SK-N-SH (cell line): ENCODE data around the gene DNAH11.

ENCODE experiments used
- CHD2 ChIP-seq: fragments of 150-350 bp; IDR thresholded peaks from 2 replicates; pipeline ENCODE4 v1.6.1; 2018; ENCODE audit warnings: low read length; ENCODE audit not compliant: partially characterized antibody
- CTCF ChIP-seq: fragments of 200-600 bp; sonication (generic); IDR thresholded peaks from 2 replicates; pipeline ENCODE4 v1.6.1; 2017; ENCODE audit warnings: antibody characterized with exemption, mild to moderate bottlenecking, moderate library complexity
- ELF1 ChIP-seq: IDR thresholded peaks from 2 replicates; pipeline ENCODE4 v1.4.0; 2012
- EP300 ChIP-seq, 2 experiments: IDR thresholded peaks; 2 replicates each; pipeline versions ENCODE4 v1.4.0 to v1.6.1; 2012; ENCODE audit warnings: borderline replicate concordance in 1 of 2, low read depth in 1 of 2, low read length in 1 of 2
- GABPA ChIP-seq: IDR thresholded peaks from 2 replicates; pipeline ENCODE4 v1.4.0; 2012; ENCODE audit warnings: low read depth, mild to moderate bottlenecking
- JUND ChIP-seq: IDR thresholded peaks from 2 replicates; pipeline ENCODE4 v1.4.0; 2012
- MAX ChIP-seq: IDR thresholded peaks from 2 replicates; pipeline ENCODE4 v1.4.0; 2012; ENCODE audit warnings: low read depth
- RAD21 ChIP-seq: IDR thresholded peaks from 2 replicates; pipeline ENCODE4 v1.6.1; 2012; ENCODE audit warnings: mild to moderate bottlenecking, low read length
- RFX5 ChIP-seq: IDR thresholded peaks from 2 replicates; pipeline ENCODE4 v1.6.1; 2012; ENCODE audit warnings: mild to moderate bottlenecking, improper control_type of control experiment, low read length
- RXRA ChIP-seq: IDR thresholded peaks from 2 replicates; pipeline ENCODE4 v1.4.0; 2012; ENCODE audit warnings: low read depth, mild to moderate bottlenecking, borderline replicate concordance
- SIN3A ChIP-seq: IDR thresholded peaks from 2 replicates; pipeline ENCODE4 v1.6.1; 2012; ENCODE audit warnings: low read depth, mild to moderate bottlenecking, low read length, moderate library complexity, borderline replicate concordance
- SMC3 ChIP-seq: IDR thresholded peaks from 2 replicates; pipeline ENCODE4 v1.6.1; 2012; ENCODE audit warnings: low read depth, low read length, improper control_type of control experiment
- USF1 ChIP-seq: IDR thresholded peaks from 2 replicates; pipeline ENCODE4 v1.4.0; 2012; ENCODE audit warnings: low read depth, borderline replicate concordance

GRCh38 chr7:21887353-21887752 lies 344.5 kb downstream of the DNAH11 start:
- TF ChIP-seq CTCF (no peak), RFX5 (no peak), USF1 (no peak), ELF1 (no peak), EP300 (IDR thresholded peaks at IDR 0.05; ENCODE audit: borderline replicate concordance in 1 of 2, low read depth in 1 of 2, low read length in 1 of 2) (no peak), RXRA (no peak), SMC3 (no peak), MAX (no peak), RAD21 (no peak), JUND (no peak), SIN3A (no peak), CHD2 (no peak), GABPA (no peak)
